ENCODE data around the gene SFTPA2. TPM values are rescaled to one million over a fixed set of nuclear protein-coding genes. Genes with fewer than 3 reads are reported as not detected.

Gene SFTPA2
- total RNA-seq (2022; extraction: Qiagen RNA extraction), result not detected in 5 replicates

DNA sequence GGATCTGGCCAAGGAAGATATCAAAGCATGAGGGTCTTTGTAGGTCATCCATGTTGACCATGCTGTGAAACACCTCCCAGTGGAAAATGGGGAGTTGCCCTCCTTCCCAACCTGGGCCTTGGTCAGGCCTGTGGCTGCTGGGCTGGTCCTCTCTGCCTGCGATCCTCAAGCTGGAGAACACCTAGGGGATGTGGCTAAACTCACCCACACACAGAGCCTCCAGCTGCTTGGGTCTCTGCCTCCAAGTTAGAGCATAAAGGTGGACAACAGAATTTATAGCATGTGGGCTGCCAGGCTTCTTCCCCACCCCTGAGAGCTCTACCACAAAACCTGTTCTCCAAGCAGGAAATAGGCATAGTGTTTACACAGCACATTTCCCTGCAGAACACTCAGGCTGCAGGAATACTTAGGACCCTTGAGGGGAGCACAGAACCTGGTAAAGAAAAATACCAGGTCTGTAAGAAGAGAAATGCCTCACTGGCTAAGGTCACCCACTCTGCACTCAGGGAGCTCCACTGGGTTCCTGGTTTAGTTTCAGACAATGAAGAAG, at the start of gene SFTPA2:
SFTPA2 (minus strand) TSS at position 248 of the 550 bp plus-strand sequence. CDS start 924 bp downstream, outside the sequence.

GRCh38 chr10:79511891-79512583, 48.2 kb downstream of the SFTPA2 start, which contains the start of gene EIF5AL1:
EIF5AL1 (plus strand) TSS chr10:79512533; CDS start chr10:79512650, 117 bp downstream.

Other genes starting within 250 kb of the SFTPA2 start
- 137 to 203 TPM (median 148 TPM) in 5 replicates for gene PPIF, start 212.9 kb downstream of the SFTPA2 start, total RNA-seq (2022; extraction: Qiagen RNA extraction)
- gene ZCCHC24, start 114.8 kb downstream of the SFTPA2 start, total RNA-seq (2022; extraction: Qiagen RNA extraction), result 3.3 to 5.2 TPM (median 4.3 TPM) in 5 replicates
- 2.2 to 3.2 TPM (median 2.4 TPM) in 5 replicates for gene EIF5AL1, start 47.9 kb downstream of the SFTPA2 start, total RNA-seq (2022; extraction: Qiagen RNA extraction)
- gene SFTPA1, start 50.5 kb upstream of the SFTPA2 start, total RNA-seq (2022; extraction: Qiagen RNA extraction), result not detected in 5 replicates
- 0.33 to 0.47 TPM (median 0.34 TPM) in 5 replicates for gene NUTM2B, start 142.8 kb upstream of the SFTPA2 start, total RNA-seq (2022; extraction: Qiagen RNA extraction)